ENCODE results near the gene FAM98B. TPM values are rescaled to one million over a fixed set of nuclear protein-coding genes. Genes with fewer than 3 reads are reported as not detected.

Gene FAM98B
- total and polyA plus RNA-seq, 9 of the 15 experiments (the other 6 are each of a cell fraction or from before 2014, with no cell fraction given), result 3.1 to 42.0 (median 9.4) TPM

DNA sequence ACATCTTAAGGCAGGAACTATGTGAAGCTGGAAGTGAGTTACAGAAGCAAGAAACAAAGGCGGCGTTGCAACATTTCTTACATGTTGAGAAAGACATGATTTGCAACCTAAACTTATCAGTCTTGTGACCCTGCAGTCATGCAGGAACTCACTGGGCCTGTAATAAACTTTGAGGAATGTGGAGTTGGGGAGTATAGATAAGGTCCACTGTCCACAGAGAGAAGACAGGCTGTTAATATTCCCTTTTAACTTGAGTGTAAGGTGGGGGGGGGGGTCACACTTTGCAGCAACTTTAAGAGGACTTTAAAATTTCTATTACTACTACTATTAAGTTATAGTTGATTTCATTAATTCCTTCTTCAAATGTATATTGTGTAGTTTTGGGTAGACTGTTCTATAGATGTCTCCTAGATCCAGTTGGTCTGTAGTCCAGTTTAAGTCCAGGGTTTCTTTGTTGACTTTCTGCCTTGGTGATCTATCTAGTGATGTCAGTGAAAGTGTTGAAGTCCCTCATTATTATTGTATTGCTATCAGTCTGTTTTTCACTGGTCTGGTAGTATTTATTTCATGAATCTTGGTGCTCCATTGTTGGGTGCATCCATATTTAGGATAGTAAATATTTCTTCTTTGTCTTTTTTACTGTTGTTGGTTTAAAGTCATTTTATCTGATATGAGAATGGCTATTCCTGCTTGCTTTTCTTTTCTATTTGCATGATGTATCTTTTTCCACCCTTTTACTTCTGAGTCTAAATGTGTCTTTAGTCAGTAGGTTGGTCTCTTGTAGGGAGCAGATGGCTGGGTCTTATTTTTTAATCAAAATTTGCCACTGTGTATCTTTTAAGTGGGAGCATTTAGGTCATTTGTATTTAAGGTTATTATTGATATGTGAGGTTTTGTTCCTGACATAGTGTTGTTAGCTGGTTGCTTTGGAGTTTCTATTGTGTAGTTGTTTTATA is 15.6 kb upstream of the FAM98B start (continued):
- TF ChIP-seq, protein P1, sequence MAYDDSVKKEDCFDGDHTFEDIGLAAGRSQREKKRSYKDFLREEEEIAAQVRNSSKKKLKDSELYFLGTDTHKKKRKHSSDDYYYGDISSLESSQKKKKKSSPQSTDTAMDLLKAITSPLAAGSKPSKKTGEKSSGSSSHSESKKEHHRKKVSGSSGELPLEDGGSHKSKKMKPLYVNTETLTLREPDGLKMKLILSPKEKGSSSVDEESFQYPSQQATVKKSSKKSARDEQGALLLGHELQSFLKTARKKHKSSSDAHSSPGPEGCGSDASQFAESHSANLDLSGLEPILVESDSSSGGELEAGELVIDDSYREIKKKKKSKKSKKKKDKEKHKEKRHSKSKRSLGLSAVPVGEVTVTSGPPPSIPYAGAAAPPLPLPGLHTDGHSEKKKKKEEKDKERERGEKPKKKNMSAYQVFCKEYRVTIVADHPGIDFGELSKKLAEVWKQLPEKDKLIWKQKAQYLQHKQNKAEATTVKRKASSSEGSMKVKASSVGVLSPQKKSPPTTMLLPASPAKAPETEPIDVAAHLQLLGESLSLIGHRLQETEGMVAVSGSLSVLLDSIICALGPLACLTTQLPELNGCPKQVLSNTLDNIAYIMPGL (CRISPR knock-in tag; IDR thresholded peaks at IDR 0.05), result no peak
- TF ChIP-seq ZNF311 (CRISPR knock-in tag; IDR thresholded peaks at IDR 0.05), result no peak
- TF ChIP-seq GTF2E2 (tag; IDR thresholded peaks at IDR 0.05), result no peak
- no peak for TF ChIP-seq ZNF778 (CRISPR knock-in tag; IDR thresholded peaks at IDR 0.05)
- no peak for TF ChIP-seq NEUROD1 (IDR thresholded peaks at IDR 0.05; ENCODE audit: borderline replicate concordance, low read depth, low read length, partially characterized antibody)
- no peak for TF ChIP-seq POLR2G (IDR thresholded peaks at IDR 0.05; ENCODE audit: low read depth, low read length)
- no peak for TF ChIP-seq ZC3H4 (CRISPR knock-in tag; IDR thresholded peaks at IDR 0.05; ENCODE audit: borderline replicate concordance)
- TF ChIP-seq TEAD4 (IDR thresholded peaks at IDR 0.05; ENCODE audit: low read length), result peak; percentile 79
- no peak for TF ChIP-seq TEAD4 (CRISPR knock-in tag; IDR thresholded peaks at IDR 0.05; ENCODE audit: borderline replicate concordance)
- peak; percentile 46; the same call in 1 of the 2 replicates for TF ChIP-seq JUND (IDR thresholded peaks at IDR 0.05; ENCODE audit: borderline replicate concordance, low read depth, low read length)
- TF ChIP-seq JUND (tag; IDR thresholded peaks at IDR 0.05; ENCODE audit: borderline replicate concordance, low read depth, low read length), result peak; percentile 11; the same call in 1 of the 3 replicates
- TF ChIP-seq STAT5A (IDR thresholded peaks at IDR 0.05; ENCODE audit: borderline replicate concordance, low read length), result no peak; the same call in 1 of the 2 replicates
- no peak for TF ChIP-seq PHF20 (IDR thresholded peaks at IDR 0.05; ENCODE audit: partially characterized antibody)
- TF ChIP-seq, protein P2, sequence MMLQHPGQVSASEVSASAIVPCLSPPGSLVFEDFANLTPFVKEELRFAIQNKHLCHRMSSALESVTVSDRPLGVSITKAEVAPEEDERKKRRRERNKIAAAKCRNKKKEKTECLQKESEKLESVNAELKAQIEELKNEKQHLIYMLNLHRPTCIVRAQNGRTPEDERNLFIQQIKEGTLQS (IDR thresholded peaks at IDR 0.05), result peak; percentile 71; the same call in 1 of the 2 replicates
- TF ChIP-seq, protein P2 (CRISPR knock-in tag; conservative IDR thresholded peaks at IDR 0.05), result no peak
- no peak; the same call in 1 of the 2 replicates for TF ChIP-seq ZEB2 (IDR thresholded peaks at IDR 0.05)
- TF ChIP-seq ZNF696 (CRISPR knock-in tag; conservative IDR thresholded peaks at IDR 0.05), result no peak
- TF ChIP-seq, protein P3, sequence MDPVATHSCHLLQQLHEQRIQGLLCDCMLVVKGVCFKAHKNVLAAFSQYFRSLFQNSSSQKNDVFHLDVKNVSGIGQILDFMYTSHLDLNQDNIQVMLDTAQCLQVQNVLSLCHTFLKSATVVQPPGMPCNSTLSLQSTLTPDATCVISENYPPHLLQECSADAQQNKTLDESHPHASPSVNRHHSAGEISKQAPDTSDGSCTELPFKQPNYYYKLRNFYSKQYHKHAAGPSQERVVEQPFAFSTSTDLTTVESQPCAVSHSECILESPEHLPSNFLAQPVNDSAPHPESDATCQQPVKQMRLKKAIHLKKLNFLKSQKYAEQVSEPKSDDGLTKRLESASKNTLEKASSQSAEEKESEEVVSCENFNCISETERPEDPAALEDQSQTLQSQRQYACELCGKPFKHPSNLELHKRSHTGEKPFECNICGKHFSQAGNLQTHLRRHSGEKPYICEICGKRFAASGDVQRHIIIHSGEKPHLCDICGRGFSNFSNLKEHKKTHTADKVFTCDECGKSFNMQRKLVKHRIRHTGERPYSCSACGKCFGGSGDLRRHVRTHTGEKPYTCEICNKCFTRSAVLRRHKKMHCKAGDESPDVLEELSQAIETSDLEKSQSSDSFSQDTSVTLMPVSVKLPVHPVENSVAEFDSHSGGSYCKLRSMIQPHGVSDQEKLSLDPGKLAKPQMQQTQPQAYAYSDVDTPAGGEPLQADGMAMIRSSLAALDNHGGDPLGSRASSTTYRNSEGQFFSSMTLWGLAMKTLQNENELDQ (CRISPR knock-in tag; IDR thresholded peaks at IDR 0.05; ENCODE audit: borderline replicate concordance), result no peak
- TF ChIP-seq FIP1L1 (IDR thresholded peaks at IDR 0.05; ENCODE audit: low read depth, low read length, poor library complexity, severe bottlenecking), result no peak
- no peak for TF ChIP-seq ZNF764 (CRISPR knock-in tag; IDR thresholded peaks at IDR 0.05; ENCODE audit: low read depth)
- no peak for TF ChIP-seq BDP1 (IDR thresholded peaks at IDR 0.05; ENCODE audit: insufficient read depth, insufficient read length)
